ENCODE measurements around the gene ACYP1.

ACYP1 gene

GRCh38 chr14:75030147-75030546 lies 33.7 kb downstream of the ACYP1 start:
- DNase-seq, result no peak

GRCh38 chr14:75025876-75026275 lies 37.9 kb downstream of the ACYP1 start:
- DNase-seq, result no peak

GRCh38 chr14:75025082-75025481 lies 38.7 kb downstream of the ACYP1 start:
- no peak for DNase-seq

- no peak for DNase-seq
Observed at GRCh38 chr14:75023108-75023507, 40.7 kb downstream of the ACYP1 start.

- no peak for DNase-seq
Observed at GRCh38 chr14:75022655-75023054, 41.2 kb downstream of the ACYP1 start.

GRCh38 chr14:75018694-75019093 lies 45.1 kb downstream of the ACYP1 start:
- no peak for DNase-seq

GRCh38 chr14:75016815-75017214 lies 47.0 kb downstream of the ACYP1 start:
- DNase-seq, result no peak

GRCh38 chr14:75015496-75015895 lies 48.3 kb downstream of the ACYP1 start:
- no peak for DNase-seq

- no peak for DNase-seq
Observed at GRCh38 chr14:75013290-75013689, 50.5 kb downstream of the ACYP1 start.

GRCh38 chr14:75011356-75011994 lies 52.3 kb downstream of the ACYP1 start:
- no peak for DNase-seq

GRCh38 chr14:75010472-75011093 lies 53.2 kb downstream of the ACYP1 start:
- no peak for DNase-seq

- DNase-seq, result no peak
Observed at GRCh38 chr14:75009176-75009575, 54.6 kb downstream of the ACYP1 start.

GRCh38 chr14:75005357-75005756 lies 58.5 kb downstream of the ACYP1 start:
- DNase-seq, result no peak

GRCh38 chr14:75003250-75004027 lies 60.4 kb downstream of the ACYP1 start:
- DNase-seq, result no peak
